HUES48 (cell line): Measurements from ENCODE around the gene DIP2C.

ENCODE experiments used
- H3K27ac ChIP-seq: one replicate; pipeline ENCODE4 v1.7.0; 2013; ENCODE audit warnings: low read depth, low read length, inconsistent platforms
- H3K27me3 ChIP-seq: 2 replicates; pipeline ENCODE4 v1.6.1; 2013; ENCODE audit warnings: mild to moderate bottlenecking, low read length; ENCODE audit not compliant: control insufficient read depth, insufficient read depth
- H3K36me3 ChIP-seq: 2 replicates; pipeline ENCODE4 v1.6.1; 2013; ENCODE audit warnings: low read length; ENCODE audit not compliant: control insufficient read depth, insufficient read depth
- H3K4me1 ChIP-seq: 2 replicates; pipeline ENCODE4 v1.6.1; 2013; ENCODE audit warnings: mild to moderate bottlenecking, low read length; ENCODE audit not compliant: control insufficient read depth, insufficient read depth
- H3K4me3 ChIP-seq: 2 replicates; pipeline ENCODE4 v1.5.1; 2013; ENCODE audit warnings: mild to moderate bottlenecking, low read depth, low read length
- H3K9ac ChIP-seq: 2 replicates; pipeline ENCODE4 v1.6.1; 2013; ENCODE audit warnings: mild to moderate bottlenecking, low read depth, low read length, moderate library complexity
- H3K9me3 ChIP-seq: 2 replicates; pipeline ENCODE4 v1.6.1; 2013; ENCODE audit warnings: low read length; ENCODE audit not compliant: control insufficient read depth, insufficient read depth

The DIP2C gene

GRCh38 chr10:666237-667012, 23.0 kb downstream of the DIP2C start:
- H3K4me1 ChIP-seq: no peaks in the 10 kb centered on the region
- no peaks in the 10 kb centered on the region for H3K27me3 ChIP-seq
- H3K9ac ChIP-seq: no peak overlapping the region
- H3K4me3 ChIP-seq: no peak overlapping the region
- H3K36me3 ChIP-seq: no peaks in the 10 kb centered on the region
- no peak overlapping the region for H3K27ac ChIP-seq
- no peaks in the 10 kb centered on the region for H3K9me3 ChIP-seq

- Histone ChIP-seq H3K9ac (no peak overlapping the region), H3K4me1 (no peaks in the 10 kb centered on the region), H3K4me3 (no peak overlapping the region), H3K36me3 (no peaks in the 10 kb centered on the region), H3K9me3 (no peaks in the 10 kb centered on the region), H3K27ac (no peak overlapping the region), H3K27me3 (no peaks in the 10 kb centered on the region)
Measured at GRCh38 chr10:665579-666091, 23.8 kb downstream of the DIP2C start.

- Histone ChIP-seq H3K27ac (no peak overlapping the region), H3K36me3 (no peaks in the 10 kb centered on the region), H3K9ac (no peak overlapping the region), H3K4me1 (no peaks in the 10 kb centered on the region), H3K4me3 (no peak overlapping the region), H3K27me3 (no peaks in the 10 kb centered on the region), H3K9me3 (no peaks in the 10 kb centered on the region)
Measured at GRCh38 chr10:664893-665292, 24.6 kb downstream of the DIP2C start.

GRCh38 chr10:664301-664700, 25.2 kb downstream of the DIP2C start:
- no peak overlapping the region for H3K9ac ChIP-seq
- H3K36me3 ChIP-seq: no peaks in the 10 kb centered on the region
- no peak overlapping the region for H3K4me3 ChIP-seq
- no peaks in the 10 kb centered on the region for H3K4me1 ChIP-seq
- H3K27ac ChIP-seq: no peak overlapping the region
- H3K9me3 ChIP-seq: no peaks in the 10 kb centered on the region
- no peaks in the 10 kb centered on the region for H3K27me3 ChIP-seq

- H3K4me1 ChIP-seq: no peaks in the 10 kb centered on the region
- no peak overlapping the region for H3K9ac ChIP-seq
- no peak overlapping the region for H3K4me3 ChIP-seq
- H3K36me3 ChIP-seq: no peaks in the 10 kb centered on the region
- no peaks in the 10 kb centered on the region for H3K27me3 ChIP-seq
- no peaks in the 10 kb centered on the region for H3K9me3 ChIP-seq
- H3K27ac ChIP-seq: no peak overlapping the region
Measured at GRCh38 chr10:663831-664251, 25.6 kb downstream of the DIP2C start.

- Histone ChIP-seq H3K4me3 (no peak overlapping the region), H3K9ac (no peak overlapping the region), H3K4me1 (no peaks in the 10 kb centered on the region), H3K36me3 (no peaks in the 10 kb centered on the region), H3K27me3 (no peaks in the 10 kb centered on the region), H3K9me3 (no peaks in the 10 kb centered on the region), H3K27ac (no peak overlapping the region)
Measured at GRCh38 chr10:663466-663751, 26.1 kb downstream of the DIP2C start.

GRCh38 chr10:662686-663465, 26.6 kb downstream of the DIP2C start:
- no peak overlapping the region for H3K9ac ChIP-seq
- H3K9me3 ChIP-seq: no peaks in the 10 kb centered on the region
- no peaks in the 10 kb centered on the region for H3K36me3 ChIP-seq
- H3K27me3 ChIP-seq: no peaks in the 10 kb centered on the region
- no peak overlapping the region for H3K27ac ChIP-seq
- H3K4me3 ChIP-seq: no peak overlapping the region
- H3K4me1 ChIP-seq: no peaks in the 10 kb centered on the region

GRCh38 chr10:662223-662605, 27.3 kb downstream of the DIP2C start:
- H3K4me3 ChIP-seq: no peak overlapping the region
- no peaks in the 10 kb centered on the region for H3K36me3 ChIP-seq
- H3K27ac ChIP-seq: no peak overlapping the region
- no peaks in the 10 kb centered on the region for H3K9me3 ChIP-seq
- no peaks in the 10 kb centered on the region for H3K27me3 ChIP-seq
- no peaks in the 10 kb centered on the region for H3K4me1 ChIP-seq
- no peak overlapping the region for H3K9ac ChIP-seq

GRCh38 chr10:661597-662222, 27.8 kb downstream of the DIP2C start:
- no peak overlapping the region for H3K4me3 ChIP-seq
- no peaks in the 10 kb centered on the region for H3K27me3 ChIP-seq
- H3K9me3 ChIP-seq: no peaks in the 10 kb centered on the region
- H3K9ac ChIP-seq: no peak overlapping the region
- H3K36me3 ChIP-seq: no peaks in the 10 kb centered on the region
- no peaks in the 10 kb centered on the region for H3K4me1 ChIP-seq
- no peak overlapping the region for H3K27ac ChIP-seq

GRCh38 chr10:660970-661596, 28.4 kb downstream of the DIP2C start:
- Histone ChIP-seq H3K4me1 (no peaks in the 10 kb centered on the region), H3K9ac (no peak overlapping the region), H3K36me3 (no peaks in the 10 kb centered on the region)

More at GRCh38 chr10:660970-661596, 28.4 kb downstream of the DIP2C start:
- Histone ChIP-seq H3K27me3 (no peaks in the 10 kb centered on the region), H3K27ac (no peak overlapping the region), H3K9me3 (no peaks in the 10 kb centered on the region), H3K4me3 (no peak overlapping the region)
